Smooth muscle cell (in vitro differentiated cells): ENCODE measurements around the gene MEF2D. TPM values are rescaled to one million over a fixed set of nuclear protein-coding genes. Genes with fewer than 3 reads are reported as not detected.

ENCODE experiments used
- DNase-seq: peaks from one replicate; lab custom pipeline; 2025; ENCODE audit not compliant: unreplicated experiment; lab: John Stamatoyannopoulos, UW
- H2AFZ ChIP-seq: fragments of 200-600 bp; sonication (generic); 2 replicates; pipeline ENCODE4 v1.6.0; 2016; ENCODE audit warnings: antibody characterized with exemption, low read depth, mild to moderate bottlenecking
- H3F3A ChIP-seq: fragments of 200-600 bp; sonication (generic); 2 replicates; pipeline ENCODE4 v1.6.0; 2017; ENCODE audit warnings: antibody characterized with exemption, low read depth
- H3K27ac ChIP-seq: fragments of 200-600 bp; sonication (generic); 2 replicates; pipeline ENCODE4 v1.5.1; 2016; ENCODE audit warnings: low read depth, mild to moderate bottlenecking
- H3K27me3 ChIP-seq: fragments of 200-600 bp; sonication (generic); 2 replicates; pipeline ENCODE4 v1.6.1; 2016; ENCODE audit warnings: low read depth, mild to moderate bottlenecking
- H3K36me3 ChIP-seq: fragments of 200-600 bp; sonication (generic); 2 replicates; pipeline ENCODE4 v1.5.1; 2016; ENCODE audit warnings: low read depth
- H3K4me1 ChIP-seq: fragments of 200-600 bp; sonication (generic); 2 replicates; pipeline ENCODE4 v1.5.1; 2016; ENCODE audit warnings: low read depth
- H3K4me2 ChIP-seq: fragments of 200-600 bp; sonication (generic); 2 replicates; pipeline ENCODE4 v1.6.0; 2016; ENCODE audit warnings: mild to moderate bottlenecking
- H3K4me3 ChIP-seq: fragments of 200-600 bp; sonication (generic); 2 replicates; pipeline ENCODE4 v1.5.1; 2016; ENCODE audit warnings: mild to moderate bottlenecking
- H3K79me2 ChIP-seq: fragments of 200-600 bp; sonication (generic); 2 replicates; pipeline ENCODE4 v1.6.0; 2016; ENCODE audit warnings: low read depth, mild to moderate bottlenecking
- H3K9ac ChIP-seq: fragments of 200-600 bp; sonication (generic); 2 replicates; pipeline ENCODE4 v1.6.0; 2016; ENCODE audit warnings: low read depth
- H3K9me3 ChIP-seq: fragments of 200-600 bp; sonication (generic); replicated peaks from 2 replicates; pipeline ENCODE4 v1.5.1; 2016; ENCODE audit warnings: low read depth
- H4K20me1 ChIP-seq: fragments of 200-600 bp; sonication (generic); 2 replicates; pipeline ENCODE4 v1.6.0; 2016; ENCODE audit warnings: low read depth
- WGBS: methylation state at CpG from one replicate; pipeline ENCODE4 v1.1.7; 2016; ENCODE audit warnings: low lambda C conversion rate; 5-methylcytosine and 5-hydroxymethylcytosine counted together
- polyA plus RNA-seq: library from polyadenylated mRNA; unstranded; fragments of >200 nt; fragmentation: Nextera tagmentation; extraction: Ambion mirVana; gene quantifications from 2 replicates; pipeline ENCODE4 v1.2.1, GENCODE V29; 2016
- total RNA-seq: library from RNA; depleted of rRNA; stranded (reverse); fragments of >200 nt; gene quantifications from 2 replicates; pipeline ENCODE4 v1.2.3, GENCODE V29; 2014
- TF ChIP-seq, protein P1 (sequence below): fragments of 200-600 bp; sonication (generic); IDR thresholded peaks from 2 replicates; pipeline ENCODE4 v1.5.1; 2017; ENCODE audit warnings: borderline replicate concordance, mild to moderate bottlenecking, antibody characterized with exemption; ENCODE audit not compliant: insufficient read depth, poor library complexity, severe bottlenecking

MEF2D gene
- total and polyA plus RNA-seq, 2 experiments from 2014 or later: 23.2 to 45.6 TPM

DNA sequence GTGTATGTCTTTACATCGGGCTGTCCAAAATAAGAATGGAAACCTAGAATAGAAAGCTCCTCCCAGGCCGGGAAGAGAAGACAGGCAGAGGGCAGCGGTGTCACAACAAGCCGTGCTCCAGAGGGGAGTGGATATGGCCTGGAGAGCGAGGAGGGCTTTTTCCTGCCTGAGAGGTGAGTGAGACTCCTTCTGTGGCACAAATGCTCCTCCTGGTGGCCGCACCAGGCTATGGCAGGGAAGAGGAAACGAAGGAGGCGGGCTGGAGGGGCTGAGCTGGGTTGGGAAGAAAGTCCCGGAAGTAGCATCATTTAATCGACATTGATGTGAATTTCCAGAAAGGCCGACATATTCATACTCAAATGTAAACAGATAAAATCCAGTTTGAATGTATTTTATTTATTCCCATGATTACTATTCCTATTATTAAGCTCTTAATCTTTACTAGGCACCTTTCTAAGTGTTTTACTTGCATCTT is 54.7 kb downstream of the MEF2D start:
- H3F3A ChIP-seq: no peaks in the 10 kb centered on the region
- H3K4me1 ChIP-seq: no peaks in the 10 kb centered on the region
- TF ChIP-seq, protein P1, sequence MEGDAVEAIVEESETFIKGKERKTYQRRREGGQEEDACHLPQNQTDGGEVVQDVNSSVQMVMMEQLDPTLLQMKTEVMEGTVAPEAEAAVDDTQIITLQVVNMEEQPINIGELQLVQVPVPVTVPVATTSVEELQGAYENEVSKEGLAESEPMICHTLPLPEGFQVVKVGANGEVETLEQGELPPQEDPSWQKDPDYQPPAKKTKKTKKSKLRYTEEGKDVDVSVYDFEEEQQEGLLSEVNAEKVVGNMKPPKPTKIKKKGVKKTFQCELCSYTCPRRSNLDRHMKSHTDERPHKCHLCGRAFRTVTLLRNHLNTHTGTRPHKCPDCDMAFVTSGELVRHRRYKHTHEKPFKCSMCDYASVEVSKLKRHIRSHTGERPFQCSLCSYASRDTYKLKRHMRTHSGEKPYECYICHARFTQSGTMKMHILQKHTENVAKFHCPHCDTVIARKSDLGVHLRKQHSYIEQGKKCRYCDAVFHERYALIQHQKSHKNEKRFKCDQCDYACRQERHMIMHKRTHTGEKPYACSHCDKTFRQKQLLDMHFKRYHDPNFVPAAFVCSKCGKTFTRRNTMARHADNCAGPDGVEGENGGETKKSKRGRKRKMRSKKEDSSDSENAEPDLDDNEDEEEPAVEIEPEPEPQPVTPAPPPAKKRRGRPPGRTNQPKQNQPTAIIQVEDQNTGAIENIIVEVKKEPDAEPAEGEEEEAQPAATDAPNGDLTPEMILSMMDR: peak; percentile 92
- no peaks in the 10 kb centered on the region for H3K9me3 ChIP-seq
- WGBS: 7% methylated on average over 11 of the region's 11 CpGs
- peak; percentile 55 for DNase-seq
- H3K27me3 ChIP-seq: peaks cover 35% of the 10 kb centered on the region
- H3K27ac ChIP-seq: no peak overlapping the region
- H3K4me3 ChIP-seq: no peak overlapping the region
- no peak overlapping the region for H3K4me2 ChIP-seq
- no peaks in the 10 kb centered on the region for H4K20me1 ChIP-seq
- H3K36me3 ChIP-seq: no peaks in the 10 kb centered on the region
- H3K9ac ChIP-seq: no peak overlapping the region
- H2AFZ ChIP-seq: no peak overlapping the region
- H3K79me2 ChIP-seq: no peaks in the 10 kb centered on the region

DNA sequence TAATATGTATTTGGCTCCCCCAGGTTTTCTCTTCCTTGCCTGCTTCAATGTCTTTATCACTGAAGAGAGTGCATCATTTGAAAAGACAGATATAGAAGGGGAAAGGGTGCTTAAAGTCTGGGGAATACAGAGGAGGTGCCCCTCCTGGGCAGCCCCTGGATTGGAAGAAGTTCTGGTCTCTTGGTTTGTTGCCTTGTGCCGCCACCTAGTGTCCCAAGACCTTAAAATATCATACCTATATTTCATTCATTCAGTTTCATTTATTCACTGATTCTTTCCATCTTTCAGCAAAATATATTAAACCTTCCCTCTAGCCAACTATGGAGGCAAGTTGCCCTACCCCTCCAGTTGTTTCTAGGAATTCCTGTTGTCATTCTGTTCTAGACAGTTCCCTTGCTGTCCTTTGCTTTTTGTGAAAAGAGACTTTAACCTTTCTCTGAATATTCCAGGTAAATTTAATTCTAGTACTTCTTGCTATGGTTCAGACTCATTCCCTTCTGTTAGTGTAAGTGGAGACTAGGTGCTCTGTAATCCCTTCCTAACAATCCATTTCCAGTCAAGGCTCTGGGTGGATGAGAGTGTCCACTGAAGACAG is 56.1 kb downstream of the MEF2D start:
- 8% methylated on average over 1 of the region's 1 CpG for WGBS
- DNase-seq: no peak
- Histone ChIP-seq H3K79me2 (no peaks in the 10 kb centered on the region), H4K20me1 (no peaks in the 10 kb centered on the region), H3K4me3 (no peak overlapping the region), H3K9ac (no peak overlapping the region), H2AFZ (no peak overlapping the region), H3K27me3 (peaks cover 48% of the 10 kb centered on the region), H3K4me1 (peaks cover 6% of the 10 kb centered on the region), H3K27ac (no peak overlapping the region), H3K36me3 (no peaks in the 10 kb centered on the region), H3F3A (no peaks in the 10 kb centered on the region), H3K4me2 (no peak overlapping the region), H3K9me3 (no peaks in the 10 kb centered on the region)
- TF ChIP-seq, protein P1: peak; percentile 47

DNA sequence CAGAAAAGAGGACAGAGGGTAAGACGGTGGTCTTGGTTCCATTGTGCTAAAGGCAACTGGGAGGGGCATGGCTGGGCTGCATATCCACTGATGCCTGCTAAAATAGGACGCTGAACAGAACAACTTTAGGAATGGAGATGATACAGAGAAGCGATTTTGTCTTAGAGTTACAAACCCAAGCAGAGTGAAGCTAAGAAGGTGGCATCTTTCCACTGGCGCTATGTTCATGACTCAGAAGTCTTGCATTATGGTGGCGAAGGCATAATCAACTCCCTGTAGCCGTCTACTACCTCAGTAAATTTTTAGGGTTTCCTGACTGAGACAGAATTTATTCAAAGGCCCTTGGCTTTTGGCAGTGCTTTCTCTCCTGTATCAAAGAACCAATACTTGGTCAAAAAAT is 57.3 kb downstream of the MEF2D start:
- 79% methylated on average over 6 of the region's 6 CpGs for WGBS
- Histone ChIP-seq H3K9ac (no peak overlapping the region), H3K4me1 (peaks cover 13% of the 10 kb centered on the region), H2AFZ (no peak overlapping the region), H3K4me2 (no peak overlapping the region), H3K79me2 (no peaks in the 10 kb centered on the region), H3K4me3 (no peak overlapping the region), H3K27ac (no peak overlapping the region), H3K36me3 (no peaks in the 10 kb centered on the region), H3F3A (no peaks in the 10 kb centered on the region), H3K27me3 (peaks cover 60% of the 10 kb centered on the region), H4K20me1 (no peaks in the 10 kb centered on the region), H3K9me3 (no peaks in the 10 kb centered on the region)
- no peak for DNase-seq
- TF ChIP-seq, protein P1: no peak
